NCI-H2171 treated with DMSO at 0.1 percent for 48 hours (cell line): ENCODE measurements around the gene AHI1.
"Not testable (repeated sequence)": the region's sequence is repeated elsewhere in the genome, so short reads cannot be mapped to it uniquely, and the experiment has no call there.

ENCODE experiments used
- DNase-seq: peaks from one replicate; lab custom pipeline; 2025; lab: John Stamatoyannopoulos, UW

AHI1 gene

DNA sequence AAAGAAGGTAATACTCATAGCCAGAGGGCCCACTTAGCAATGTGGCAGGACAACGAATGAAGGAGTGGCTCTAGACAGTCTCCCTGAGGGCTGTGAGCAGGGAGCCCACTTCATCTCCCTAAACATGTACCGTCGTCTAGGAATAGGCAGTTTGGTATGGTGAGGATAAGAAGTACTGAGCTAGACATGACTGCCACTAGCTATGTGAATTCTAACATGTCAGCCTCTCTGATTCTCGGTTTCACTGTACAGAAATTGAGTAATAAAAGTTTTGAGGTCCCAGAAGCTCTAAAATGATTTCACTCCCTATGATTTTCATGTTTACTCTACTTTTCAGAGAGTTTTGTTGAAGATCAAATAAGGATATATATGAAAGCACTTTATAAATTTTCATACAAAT lies 107.1 kb downstream of the AHI1 start:
- DNase-seq = no peak

DNA sequence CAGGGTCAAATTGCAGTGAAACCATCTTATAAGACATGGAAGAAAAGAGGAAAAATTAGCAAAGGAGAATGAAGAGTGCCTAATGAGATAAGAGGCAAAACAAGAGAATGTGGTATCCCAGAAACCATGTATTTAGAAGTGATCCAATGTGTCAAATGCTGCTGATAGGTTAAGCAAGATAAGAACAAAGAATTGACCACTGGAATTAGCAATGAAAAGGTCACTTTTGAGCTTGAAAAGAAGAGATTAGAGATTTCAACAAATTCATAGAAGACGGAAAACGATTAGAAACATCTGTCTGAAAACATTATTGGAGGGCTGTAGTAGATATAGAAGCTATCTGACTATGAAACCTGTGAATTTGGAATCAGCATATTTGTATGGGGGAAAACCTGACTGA lies 112.2 kb downstream of the AHI1 start:
- no peak for DNase-seq

DNA sequence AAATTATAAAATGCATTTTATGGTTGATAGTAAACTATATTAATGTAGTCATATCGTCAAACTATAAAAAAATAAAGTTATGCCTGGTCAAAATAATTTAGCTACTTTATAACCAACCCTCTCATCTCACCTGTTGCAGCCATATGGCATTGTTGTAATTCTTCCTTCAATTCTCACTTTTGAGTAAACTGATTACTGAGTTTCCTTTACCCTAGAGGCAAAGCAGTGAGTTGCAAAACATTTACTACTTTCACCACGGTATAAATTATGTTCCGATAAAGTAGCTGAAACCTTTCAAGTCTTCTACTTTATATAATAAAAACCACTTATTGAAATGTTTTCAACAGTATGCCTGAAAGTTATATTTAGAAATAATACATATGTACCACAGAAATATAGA lies 113.8 kb downstream of the AHI1 start:
- no peak for DNase-seq

GRCh38 chr6:135383301-135383700 lies 114.2 kb downstream of the AHI1 start:
- DNase-seq = no peak

DNA sequence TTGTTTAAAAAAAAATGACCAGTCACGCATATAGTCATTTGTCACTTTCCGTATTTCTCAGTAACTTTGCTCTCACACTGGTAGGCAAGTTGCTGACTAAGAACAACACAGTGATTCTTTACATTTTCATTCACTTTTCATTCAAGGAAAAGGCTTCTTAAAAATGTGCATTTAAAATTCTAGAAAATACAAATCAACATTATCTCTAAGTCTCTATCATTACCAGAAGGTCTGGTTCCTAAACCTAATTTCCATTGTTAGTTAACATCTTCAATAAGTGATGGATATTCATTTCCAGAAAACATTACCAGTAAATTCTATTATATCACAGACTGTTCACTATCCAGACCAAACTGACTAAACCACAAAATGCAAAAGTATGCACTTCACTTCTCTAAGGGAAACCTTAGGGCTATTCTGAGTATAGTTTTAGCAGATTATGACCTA lies 115.3 kb downstream of the AHI1 start:
- no peak for DNase-seq

GRCh38 chr6:135380793-135381192 lies 116.7 kb downstream of the AHI1 start:
- DNase-seq = no peak

DNA sequence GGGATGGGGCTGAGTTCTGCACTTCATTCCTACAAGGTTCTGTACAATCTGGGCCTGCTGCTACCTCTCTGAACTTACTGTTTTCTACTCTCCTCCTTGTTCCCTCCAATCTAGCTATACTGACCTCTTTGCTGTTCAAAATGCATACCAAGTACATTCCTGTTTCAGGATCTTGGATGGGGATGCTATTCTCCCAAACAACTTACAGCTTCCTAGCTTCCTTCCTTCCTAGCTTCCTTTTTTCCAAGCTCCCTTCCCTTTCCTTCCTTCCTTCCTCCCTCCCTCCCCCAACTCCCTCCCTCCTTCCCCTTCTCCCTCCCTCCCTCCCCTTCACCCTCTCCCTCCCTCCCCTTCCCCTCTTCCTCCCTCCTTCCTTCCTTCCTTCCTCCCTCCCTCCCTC lies 117.9 kb downstream of the AHI1 start:
- no peak for DNase-seq

GRCh38 chr6:135372758-135373157 lies 124.8 kb downstream of the AHI1 start:
- no peak for DNase-seq

GRCh38 chr6:135363622-135364021 lies 133.9 kb downstream of the AHI1 start:
- not testable (repeated sequence) for DNase-seq

DNA sequence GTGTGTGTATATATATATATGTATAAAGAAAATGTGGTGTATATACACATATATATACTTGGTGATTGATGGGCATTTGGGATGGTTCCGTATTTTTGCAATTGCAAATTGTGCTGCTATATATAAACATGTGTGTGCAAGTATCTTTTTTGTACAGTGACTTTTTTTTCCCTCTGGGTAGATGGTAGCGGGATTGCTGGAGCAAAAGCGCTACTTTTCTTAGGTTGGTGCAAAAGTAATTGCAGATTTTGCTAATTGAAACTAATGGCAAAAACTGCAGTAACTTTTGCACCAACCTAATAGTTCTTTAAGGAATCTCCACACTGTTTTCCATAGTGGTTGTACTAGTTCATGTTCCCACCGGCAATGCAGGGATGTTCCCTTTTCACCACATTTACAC lies 135.4 kb downstream of the AHI1 start:
- no peak for DNase-seq

DNA sequence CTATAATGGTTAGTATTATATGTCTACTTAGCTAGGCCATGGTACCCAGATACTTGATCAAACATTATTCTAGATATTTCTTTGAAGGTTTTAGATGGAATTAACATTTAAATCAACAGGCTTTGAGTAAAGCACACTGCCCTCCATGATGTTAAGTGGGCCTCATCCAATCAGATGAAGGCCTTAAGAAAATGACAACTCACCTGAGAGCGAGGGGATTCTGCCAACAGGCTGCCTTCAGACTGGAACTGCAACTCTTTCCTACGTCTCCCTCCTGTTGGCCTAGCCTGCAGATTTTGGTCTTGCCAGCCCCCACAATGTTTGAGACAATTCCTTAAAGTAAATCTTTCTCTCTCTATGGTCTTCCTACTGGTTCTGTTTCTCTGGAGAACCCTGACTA lies 137.3 kb downstream of the AHI1 start:
- no peak for DNase-seq

DNA sequence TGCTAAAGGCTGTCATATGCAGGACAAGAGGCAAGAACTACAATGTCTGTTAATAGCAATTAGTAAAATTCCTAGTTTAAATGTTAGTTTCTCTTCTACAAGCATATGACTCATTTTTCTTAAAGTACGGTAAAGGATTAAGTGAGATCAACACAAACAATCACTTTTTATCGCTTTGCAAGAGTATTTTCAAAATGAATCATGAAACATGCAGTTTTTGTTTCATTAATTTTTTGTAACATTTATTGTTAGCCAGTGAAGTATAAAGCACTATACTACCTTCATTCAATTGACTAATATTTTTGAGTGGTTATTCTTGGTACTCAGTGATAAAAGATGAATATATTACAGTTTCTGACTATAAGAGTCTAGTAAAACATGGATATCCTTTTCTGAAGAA lies 138.6 kb downstream of the AHI1 start:
- no peak for DNase-seq

- DNase-seq = no peak
Observed at GRCh38 chr6:135358251-135358821, 139.2 kb downstream of the AHI1 start.

DNA sequence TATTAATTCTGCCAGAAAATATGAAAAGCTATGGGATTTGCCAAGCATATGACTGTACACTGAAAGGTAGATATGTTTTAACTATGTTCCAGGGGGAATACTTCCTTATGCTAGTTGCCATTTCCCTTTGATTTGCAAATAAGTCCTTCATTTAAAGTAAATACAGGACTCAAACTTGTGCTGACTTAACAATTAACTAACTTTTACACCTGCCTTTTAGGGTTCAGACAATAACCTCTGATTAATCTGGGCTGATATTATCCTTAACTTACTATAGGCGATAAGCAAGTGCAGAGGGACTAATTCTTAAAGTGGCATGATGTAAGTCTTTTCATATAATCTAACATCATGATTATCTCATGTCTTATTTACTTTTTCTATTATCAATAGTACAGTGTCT lies 143.1 kb downstream of the AHI1 start:
- no peak for DNase-seq

GRCh38 chr6:135353113-135353512 lies 144.4 kb downstream of the AHI1 start:
- DNase-seq = no peak

- DNase-seq = no peak
Observed at GRCh38 chr6:135351635-135352034, 145.9 kb downstream of the AHI1 start.

- no peak for DNase-seq
Observed at GRCh38 chr6:135347887-135348286, 149.7 kb downstream of the AHI1 start.

GRCh38 chr6:135346747-135347146 lies 150.8 kb downstream of the AHI1 start:
- no peak for DNase-seq

- DNase-seq = no peak
Observed at GRCh38 chr6:135344526-135344925, 153.0 kb downstream of the AHI1 start.

- DNase-seq = not testable (repeated sequence)
Observed at GRCh38 chr6:135339920-135340319, 157.6 kb downstream of the AHI1 start.

DNA sequence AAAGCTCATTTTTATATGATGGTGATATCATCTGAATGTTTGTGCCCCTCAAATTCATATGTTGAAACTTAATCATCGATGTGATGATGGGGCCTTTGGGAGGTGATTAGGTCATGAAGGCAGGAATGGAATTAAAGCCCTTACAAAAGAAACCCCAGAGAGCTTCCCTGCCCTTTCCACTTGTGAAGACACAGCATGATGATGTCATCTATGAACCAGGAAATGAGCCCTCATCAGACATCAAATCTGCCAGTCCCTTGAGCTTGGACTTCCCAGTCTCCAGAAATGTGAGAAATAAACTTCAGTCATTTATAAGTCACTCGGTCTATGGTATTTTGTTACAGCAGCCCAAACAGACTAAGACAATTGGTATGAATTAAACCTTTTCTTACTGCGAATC lies 163.4 kb downstream of the AHI1 start:
- no peak for DNase-seq

DNA sequence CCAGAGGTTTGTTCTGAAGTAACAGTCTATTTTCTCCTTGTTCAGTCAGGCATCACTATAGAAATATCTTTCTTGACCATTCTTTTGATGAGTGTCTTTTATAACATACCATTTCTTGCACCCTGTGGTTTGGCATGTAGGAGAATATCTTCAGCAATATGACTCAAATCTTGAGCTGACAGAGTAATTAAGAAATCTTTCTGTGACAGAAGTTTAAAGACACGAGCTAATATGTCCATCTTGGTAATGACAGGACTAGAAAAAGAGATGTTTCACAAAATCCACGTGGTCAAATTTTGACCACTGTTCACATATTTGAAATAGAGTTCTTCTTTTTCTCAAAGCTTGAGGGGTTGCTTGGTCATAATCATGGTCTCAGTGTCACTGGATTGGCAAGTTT lies 166.5 kb downstream of the AHI1 start:
- no peak for DNase-seq

GRCh38 chr6:135329851-135330803 lies 167.4 kb downstream of the AHI1 start:
- DNase-seq = no peak

DNA sequence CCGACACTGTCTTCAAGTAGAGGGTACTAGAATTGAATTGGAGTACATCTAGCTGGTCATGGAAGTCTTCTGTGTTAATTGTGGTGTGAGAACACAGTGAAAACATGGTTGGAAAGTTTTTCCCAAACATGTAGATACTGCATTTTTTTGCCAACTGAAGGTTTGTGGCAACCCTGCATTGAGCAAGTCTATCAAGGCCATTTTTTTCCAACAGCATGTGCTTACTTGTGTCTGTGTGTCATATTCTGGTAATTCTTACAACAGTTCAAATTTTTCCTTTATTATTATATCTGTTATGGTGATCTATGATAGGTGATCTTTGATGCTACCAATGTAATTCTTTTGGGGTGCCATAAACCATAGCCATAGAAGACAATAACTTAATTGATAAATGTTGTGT lies 169.4 kb downstream of the AHI1 start:
- DNase-seq = no peak
